ENCODE measurements around the gene SLC1A3. TPM values are rescaled to one million over a fixed set of nuclear protein-coding genes. Genes with fewer than 3 reads are reported as not detected.

SLC1A3 gene
- total and polyA plus RNA-seq, 12 donors, result 10.0 to 94.1 (median 43.2) TPM

GRCh38 chr5:36705055-36705454 lies 98.6 kb downstream of the SLC1A3 start:
- Histone ChIP-seq H3K27ac (no peak overlapping the region), H3K27me3 (peaks cover 8% of the 10 kb centered on the region), H3K9me3 (replicated peaks in 1 of 3) (no peaks in the 10 kb centered on the region), H3K4me3 (no peak overlapping the region), H3K36me3 (replicated peaks in 1 of 2) (no peaks in the 10 kb centered on the region), H3K4me1 (replicated peaks in 1 of 2) (no peaks in the 10 kb centered on the region)
- DNase-seq, result no peak
- intact Hi-C loops (cut with DNase I), result no loop called here
- TF ChIP-seq CTCF (IDR thresholded peaks at IDR 0.05), result no peak
- TF ChIP-seq POLR2A (IDR thresholded peaks at IDR 0.05), result no peak
- 71 to 86% (median 78%) methylated on average over 3 of the region's 3 CpGs for WGBS, 4 donors

- DNase-seq, result no peak
- WGBS, 4 donors, result 54 to 66% (median 61%) methylated on average over 4 of the region's 4 CpGs
- Histone ChIP-seq H3K4me3 (no peak overlapping the region), H3K27ac (no peak overlapping the region), H3K36me3 (replicated peaks in 1 of 2) (no peaks in the 10 kb centered on the region), H3K27me3 (no peaks in the 10 kb centered on the region), H3K4me1 (replicated peaks in 1 of 2) (no peaks in the 10 kb centered on the region), H3K9me3 (replicated peaks in 1 of 3) (no peaks in the 10 kb centered on the region)
- no peak for TF ChIP-seq POLR2A (IDR thresholded peaks at IDR 0.05)
- no peak for TF ChIP-seq CTCF (IDR thresholded peaks at IDR 0.05)
- intact Hi-C loops (cut with DNase I), result no loop called here
These were observed 100.3 kb downstream of the SLC1A3 start for GRCh38 chr5:36706662-36707061.

- Histone ChIP-seq H3K9me3 (replicated peaks in 1 of 3) (no peaks in the 10 kb centered on the region), H3K27ac (no peak overlapping the region), H3K4me3 (no peak overlapping the region), H3K36me3 (replicated peaks in 1 of 2) (no peaks in the 10 kb centered on the region), H3K4me1 (replicated peaks in 1 of 2) (no peaks in the 10 kb centered on the region), H3K27me3 (no peaks in the 10 kb centered on the region)
- 75 to 88% (median 85%) methylated on average over 5 of the region's 5 CpGs for WGBS, 4 donors
- intact Hi-C loops (cut with DNase I), result no loop called here
- no peak for DNase-seq
- TF ChIP-seq POLR2A (IDR thresholded peaks at IDR 0.05), result no peak
- TF ChIP-seq CTCF (IDR thresholded peaks at IDR 0.05), result no peak
These were observed 102.6 kb downstream of the SLC1A3 start for GRCh38 chr5:36708996-36709395.

GRCh38 chr5:36710039-36710438 lies 103.6 kb downstream of the SLC1A3 start:
- intact Hi-C loops (cut with DNase I), result no loop called here
- H3K4me3 ChIP-seq, result no peak overlapping the region
- H3K9me3 ChIP-seq (replicated peaks in 1 of 3), result no peaks in the 10 kb centered on the region
- WGBS, 4 donors, result 51 to 78% (median 61%) methylated on average over 3 of the region's 3 CpGs
- H3K4me1 ChIP-seq (replicated peaks in 1 of 2), result no peaks in the 10 kb centered on the region
- TF ChIP-seq POLR2A (IDR thresholded peaks at IDR 0.05) (no peak), CTCF (IDR thresholded peaks at IDR 0.05) (no peak)
- H3K36me3 ChIP-seq (replicated peaks in 1 of 2), result no peaks in the 10 kb centered on the region
- DNase-seq, result no peak
- H3K27me3 ChIP-seq, result no peaks in the 10 kb centered on the region
- no peak overlapping the region for H3K27ac ChIP-seq
